ENCODE data around the gene CLRN1. TPM values are rescaled to one million over a fixed set of nuclear protein-coding genes. Genes with fewer than 3 reads are reported as not detected.

Gene CLRN1
- total and polyA plus RNA-seq, 9 of the 15 experiments (the other 6 are each of a cell fraction or from before 2014, with no cell fraction given), result not detected

DNA sequence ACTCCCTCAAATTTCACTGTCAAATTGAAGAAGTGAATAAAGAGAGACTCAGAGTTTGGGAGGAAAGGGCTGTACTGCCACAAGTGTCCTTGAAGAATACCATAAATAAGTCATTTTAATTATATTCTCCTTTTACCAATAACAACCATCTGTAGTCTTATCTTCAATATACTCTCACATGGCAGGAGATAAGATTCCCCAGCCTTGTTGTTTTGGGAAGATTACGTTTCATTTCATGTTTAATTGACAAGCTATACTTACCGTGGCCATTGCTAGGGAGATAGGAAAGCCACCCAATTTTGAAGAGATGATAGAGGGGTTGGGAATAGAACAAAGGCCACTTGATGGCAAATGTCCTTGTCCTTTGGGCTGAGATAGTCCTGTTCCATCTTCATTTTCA lies 69.5 kb downstream of the CLRN1 start:
- H3K27ac ChIP-seq (ENCODE audit: extremely low read depth, low read depth, low read length), result no peak overlapping the region
- CTCF ChIA-PET (ENCODE audit: low intra/inter-chr PET ratio), result interaction anchor here (0.6 kb wide), 1 partner anchor 937 kb away, joined by 3 read pairs; no protein-coding TSS in a partner anchor
- H3K9ac ChIP-seq (ENCODE audit: insufficient read depth in 1 of 2, low read depth in 2 of 2, low read length in 2 of 2), result no peak overlapping the region
- H3K79me2 ChIP-seq (ENCODE audit: control insufficient read depth, insufficient read depth, low read length), result no peaks in the 10 kb centered on the region
- peak; percentile 27 for TF ChIP-seq CBFA2T3 (IDR thresholded peaks at IDR 0.05)
- peak; percentile 33; the same call in 1 of the 2 replicates for TF ChIP-seq TAL1 (IDR thresholded peaks at IDR 0.05)
- TF ChIP-seq TEAD4 (IDR thresholded peaks at IDR 0.05; ENCODE audit: low read length), result peak; percentile 51; the same call in 1 of the 2 replicates
- TF ChIP-seq TEAD4 (CRISPR knock-in tag; IDR thresholded peaks at IDR 0.05; ENCODE audit: borderline replicate concordance), result no peak
- no peak for TF ChIP-seq RBM14 (IDR thresholded peaks at IDR 0.05; ENCODE audit: borderline replicate concordance, insufficient read depth, low read depth, low read length)
- no peak for TF ChIP-seq CHD2 (IDR thresholded peaks at IDR 0.05; ENCODE audit: low read depth, low read length)
- no peak overlapping the region for H3K4me3 ChIP-seq
- in situ Hi-C loops (cut with MboI) (no loop called here), intact Hi-C loops (cut with micrococcal nuclease) (no loop called here)
- no peaks in the 10 kb centered on the region for H3K4me1 ChIP-seq (replicated peaks in 1 of 2; ENCODE audit: control insufficient read depth in 2 of 2, insufficient read depth in 2 of 2, low read length in 2 of 2)
- no peaks in the 10 kb centered on the region for H4K20me1 ChIP-seq (replicated peaks; ENCODE audit: control insufficient read depth, insufficient read depth, low read length)
- ATAC-seq, result no peak
- H3K36me3 ChIP-seq (ENCODE audit: control insufficient read depth, insufficient read depth, low read length), result no peaks in the 10 kb centered on the region
- H3K27me3 ChIP-seq (ENCODE audit: control insufficient read depth in 2 of 2, insufficient read depth in 2 of 2, low read length in 2 of 2), result peaks cover 0 to 8% of the 10 kb centered on the region in 2 experiments; a peak in 3 of 5 replicates
- no peaks in the 10 kb centered on the region for H3K9me1 ChIP-seq (ENCODE audit: control insufficient read depth, insufficient read depth, low read length)
- BruUV-seq (replicated peaks), result no TSS peak
- no peak overlapping the region for H2AFZ ChIP-seq (ENCODE audit: low read depth, low read length)
- no peaks in the 10 kb centered on the region for H3K9me3 ChIP-seq (replicated peaks; ENCODE audit: control insufficient read depth, insufficient read depth, low read depth, low read length)
- DNase-seq (ENCODE audit: extremely low read depth in 1 of 4, low spot score in 3 of 4), result no peak
- 0% methylated on average over 2 of the region's 2 CpGs for WGBS (ENCODE audit: insufficient coverage, low coverage, missing lambda C conversion rate)
- no peak for FAIRE-seq
- H3K4me2 ChIP-seq (ENCODE audit: insufficient read depth, low read length), result no peak overlapping the region
- POLR2A ChIA-PET, result no interaction called here

DNA sequence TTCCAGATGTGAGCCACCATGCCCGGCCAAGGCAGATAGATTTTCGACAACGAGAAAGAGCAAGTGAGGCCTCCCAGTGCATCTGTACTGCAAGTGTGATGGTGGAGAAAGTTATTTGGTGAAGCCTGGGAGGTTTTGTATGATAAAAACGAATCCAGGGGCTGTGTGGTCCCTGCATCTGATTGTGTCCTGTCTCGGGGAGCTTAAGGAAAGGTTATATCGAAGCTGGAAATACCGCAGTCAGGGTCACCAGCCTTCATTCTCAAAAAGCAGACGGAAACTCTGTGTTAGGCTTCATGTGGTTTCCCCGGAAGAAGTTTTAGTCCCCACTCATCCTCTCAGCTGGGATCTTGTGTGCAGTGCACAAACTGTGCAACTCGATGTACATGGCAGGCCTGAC lies 70.7 kb downstream of the CLRN1 start:
- Histone ChIP-seq H3K9me1 (ENCODE audit: control insufficient read depth, insufficient read depth, low read length) (no peaks in the 10 kb centered on the region), H3K9me3 (replicated peaks; ENCODE audit: control insufficient read depth, insufficient read depth, low read depth, low read length) (no peaks in the 10 kb centered on the region), H3K4me1 (replicated peaks in 1 of 2; ENCODE audit: control insufficient read depth in 2 of 2, insufficient read depth in 2 of 2, low read length in 2 of 2) (no peaks in the 10 kb centered on the region), H3K9ac (ENCODE audit: insufficient read depth in 1 of 2, low read depth in 2 of 2, low read length in 2 of 2) (no peak overlapping the region), H3K79me2 (ENCODE audit: control insufficient read depth, insufficient read depth, low read length) (no peaks in the 10 kb centered on the region), H3K36me3 (ENCODE audit: control insufficient read depth, insufficient read depth, low read length) (no peaks in the 10 kb centered on the region), H3K4me3 (no peak overlapping the region), H4K20me1 (replicated peaks; ENCODE audit: control insufficient read depth, insufficient read depth, low read length) (no peaks in the 10 kb centered on the region), H3K27ac (ENCODE audit: extremely low read depth, low read depth, low read length) (no peak overlapping the region), H2AFZ (ENCODE audit: low read depth, low read length) (no peak overlapping the region), H3K27me3 (ENCODE audit: control insufficient read depth in 2 of 2, insufficient read depth in 2 of 2, low read length in 2 of 2) (peaks cover 0 to 8% of the 10 kb centered on the region in 2 experiments; a peak in 3 of 5 replicates), H3K4me2 (ENCODE audit: insufficient read depth, low read length) (no peak overlapping the region)
- ChIA-PET CTCF (ENCODE audit: low intra/inter-chr PET ratio) (no interaction called here), POLR2A (no interaction called here)
- no TSS peak for BruUV-seq (replicated peaks)
- WGBS (ENCODE audit: insufficient coverage, low coverage, missing lambda C conversion rate), result 3% methylated on average over 10 of the region's 10 CpGs
- intact Hi-C loops (cut with micrococcal nuclease), result no loop called here
- FAIRE-seq, result no peak
- in situ Hi-C loops (cut with MboI), result no loop called here
- no peak for ATAC-seq
- no peak for DNase-seq (ENCODE audit: extremely low read depth in 1 of 4, low spot score in 3 of 4)
- TF ChIP-seq RAD51 (IDR thresholded peaks at IDR 0.05; ENCODE audit: borderline replicate concordance, low read depth) (no peak), ZC3H11A (IDR thresholded peaks at IDR 0.05; ENCODE audit: low read depth, low read length) (no peak), ZNF583 (CRISPR knock-in tag; IDR thresholded peaks at IDR 0.05) (no peak)
- TF ChIP-seq, protein P1, sequence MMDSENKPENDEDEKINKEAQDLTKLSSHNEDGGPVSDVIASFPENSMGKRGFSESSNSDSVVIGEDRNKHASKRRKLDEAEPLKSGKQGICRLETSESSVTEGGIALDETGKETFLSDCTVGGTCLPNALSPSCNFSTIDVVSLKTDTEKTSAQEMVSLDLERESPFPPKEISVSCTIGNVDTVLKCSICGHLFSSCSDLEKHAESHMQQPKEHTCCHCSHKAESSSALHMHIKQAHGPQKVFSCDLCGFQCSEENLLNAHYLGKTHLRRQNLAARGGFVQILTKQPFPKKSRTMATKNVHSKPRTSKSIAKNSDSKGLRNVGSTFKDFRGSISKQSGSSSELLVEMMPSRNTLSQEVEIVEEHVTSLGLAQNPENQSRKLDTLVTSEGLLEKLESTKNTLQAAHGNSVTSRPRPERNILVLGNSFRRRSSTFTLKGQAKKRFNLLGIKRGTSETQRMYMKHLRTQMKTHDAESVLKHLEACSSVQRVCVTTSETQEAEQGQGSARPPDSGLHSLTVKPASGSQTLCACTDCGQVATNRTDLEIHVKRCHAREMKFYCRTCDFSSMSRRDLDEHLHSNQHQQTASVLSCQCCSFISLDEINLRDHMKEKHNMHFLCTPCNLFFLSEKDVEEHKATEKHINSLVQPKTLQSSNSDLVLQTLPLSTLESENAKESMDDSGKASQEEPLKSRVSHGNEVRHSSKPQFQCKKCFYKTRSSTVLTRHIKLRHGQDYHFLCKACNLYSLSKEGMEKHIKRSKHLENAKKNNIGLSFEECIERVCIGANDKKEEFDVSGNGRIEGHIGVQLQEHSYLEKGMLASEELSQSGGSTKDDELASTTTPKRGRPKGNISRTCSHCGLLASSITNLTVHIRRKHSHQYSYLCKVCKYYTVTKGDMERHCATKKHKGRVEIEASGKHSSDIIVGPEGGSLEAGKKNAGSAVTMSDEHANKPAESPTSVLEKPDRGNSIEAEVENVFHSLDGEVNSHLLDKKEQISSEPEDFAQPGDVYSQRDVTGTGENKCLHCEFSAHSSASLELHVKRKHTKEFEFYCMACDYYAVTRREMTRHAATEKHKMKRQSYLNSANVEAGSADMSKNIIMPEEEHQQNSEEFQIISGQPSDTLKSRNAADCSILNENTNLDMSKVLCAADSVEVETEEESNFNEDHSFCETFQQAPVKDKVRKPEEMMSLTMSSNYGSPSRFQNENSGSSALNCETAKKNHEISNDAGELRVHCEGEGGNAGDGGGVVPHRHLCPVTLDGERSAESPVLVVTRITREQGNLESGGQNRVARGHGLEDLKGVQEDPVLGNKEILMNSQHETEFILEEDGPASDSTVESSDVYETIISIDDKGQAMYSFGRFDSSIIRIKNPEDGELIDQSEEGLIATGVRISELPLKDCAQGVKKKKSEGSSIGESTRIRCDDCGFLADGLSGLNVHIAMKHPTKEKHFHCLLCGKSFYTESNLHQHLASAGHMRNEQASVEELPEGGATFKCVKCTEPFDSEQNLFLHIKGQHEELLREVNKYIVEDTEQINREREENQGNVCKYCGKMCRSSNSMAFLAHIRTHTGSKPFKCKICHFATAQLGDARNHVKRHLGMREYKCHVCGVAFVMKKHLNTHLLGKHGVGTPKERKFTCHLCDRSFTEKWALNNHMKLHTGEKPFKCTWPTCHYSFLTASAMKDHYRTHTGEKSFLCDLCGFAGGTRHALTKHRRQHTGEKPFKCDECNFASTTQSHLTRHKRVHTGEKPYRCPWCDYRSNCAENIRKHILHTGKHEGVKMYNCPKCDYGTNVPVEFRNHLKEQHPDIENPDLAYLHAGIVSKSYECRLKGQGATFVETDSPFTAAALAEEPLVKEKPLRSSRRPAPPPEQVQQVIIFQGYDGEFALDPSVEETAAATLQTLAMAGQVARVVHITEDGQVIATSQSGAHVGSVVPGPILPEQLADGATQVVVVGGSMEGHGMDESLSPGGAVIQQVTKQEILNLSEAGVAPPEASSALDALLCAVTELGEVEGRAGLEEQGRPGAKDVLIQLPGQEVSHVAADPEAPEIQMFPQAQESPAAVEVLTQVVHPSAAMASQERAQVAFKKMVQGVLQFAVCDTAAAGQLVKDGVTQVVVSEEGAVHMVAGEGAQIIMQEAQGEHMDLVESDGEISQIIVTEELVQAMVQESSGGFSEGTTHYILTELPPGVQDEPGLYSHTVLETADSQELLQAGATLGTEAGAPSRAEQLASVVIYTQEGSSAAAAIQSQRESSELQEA (IDR thresholded peaks at IDR 0.05; ENCODE audit: low read depth), result no peak

Data from K562 (cell line).